Skeletal muscle satellite cell (primary cell): ENCODE measurements around the gene FNDC3B.

Experiments used
- H3K27me3 ChIP-seq: 2 replicates; pipeline ENCODE4 v1.7.0; 2013; ENCODE audit warnings: low read length; ENCODE audit not compliant: control insufficient read depth, insufficient read depth
- H3K36me3 ChIP-seq: 2 replicates; pipeline ENCODE4 v1.7.0; 2013; ENCODE audit warnings: mild to moderate bottlenecking, control low read depth, low read length; ENCODE audit not compliant: insufficient read depth
- H3K4me1 ChIP-seq: 2 replicates; pipeline ENCODE4 v1.7.0; 2013; ENCODE audit warnings: low read length; ENCODE audit not compliant: control insufficient read depth, insufficient read depth
- H3K4me2 ChIP-seq: 2 replicates; pipeline ENCODE4 v1.7.0; 2013; ENCODE audit warnings: mild to moderate bottlenecking, low read length
- H3K4me3 ChIP-seq: 2 replicates; pipeline ENCODE4 v1.7.0; 2013; ENCODE audit warnings: low read length
- H3K9ac ChIP-seq: 2 replicates; pipeline ENCODE4 v1.7.0; 2013; ENCODE audit warnings: mild to moderate bottlenecking, low read depth, low read length, moderate library complexity
- H3K9me3 ChIP-seq: replicated peaks from 2 replicates; pipeline ENCODE4 v1.7.0; 2013; ENCODE audit warnings: mild to moderate bottlenecking, control low read depth, low read length

The FNDC3B gene

DNA sequence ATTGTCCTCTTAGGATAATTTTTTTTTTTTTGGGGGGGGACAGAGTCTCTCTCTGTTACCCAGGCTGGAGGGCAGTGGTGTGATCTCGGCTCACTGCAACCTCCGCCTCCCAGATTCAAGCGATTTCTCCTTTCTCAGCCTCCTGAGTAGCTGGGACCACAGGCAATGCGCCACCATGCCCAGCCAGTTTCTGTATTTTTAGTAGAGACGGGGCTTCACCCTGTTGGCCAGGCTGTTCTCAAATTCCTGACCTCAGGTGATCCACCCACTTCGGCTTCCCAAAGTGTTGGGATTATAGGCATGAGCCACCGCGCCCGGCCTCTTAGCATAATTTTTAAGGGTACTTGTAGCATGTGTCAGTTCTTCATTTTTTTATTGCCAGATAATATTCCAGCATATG is 122.6 kb downstream of the FNDC3B start:
- no peak overlapping the region for H3K4me3 ChIP-seq
- peaks cover 26% of the 10 kb centered on the region for H3K4me1 ChIP-seq
- no peak overlapping the region for H3K9ac ChIP-seq
- no peaks in the 10 kb centered on the region for H3K36me3 ChIP-seq
- H3K9me3 ChIP-seq: no peaks in the 10 kb centered on the region
- no peak overlapping the region for H3K4me2 ChIP-seq
- no peaks in the 10 kb centered on the region for H3K27me3 ChIP-seq

DNA sequence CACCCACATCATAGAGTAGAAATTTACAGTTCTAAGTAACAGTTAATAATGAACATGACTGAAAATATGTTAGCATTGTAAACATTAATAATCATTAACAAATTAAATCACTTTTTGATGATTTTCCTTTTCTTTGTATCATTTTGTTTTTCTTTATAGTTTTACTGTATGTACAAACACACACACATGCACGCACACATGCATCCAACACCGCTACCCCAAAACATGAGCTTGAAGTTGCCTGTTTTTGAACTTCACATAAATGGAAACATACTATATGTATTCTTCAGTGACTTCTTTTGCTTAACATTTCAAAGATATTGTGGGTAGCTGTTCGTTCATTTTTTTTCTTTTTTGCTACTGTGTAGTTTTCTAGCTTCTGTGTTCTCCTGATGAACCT is 123.9 kb downstream of the FNDC3B start:
- Histone ChIP-seq H3K36me3 (no peaks in the 10 kb centered on the region), H3K4me2 (no peak overlapping the region), H3K4me1 (peaks cover 31% of the 10 kb centered on the region), H3K9me3 (no peaks in the 10 kb centered on the region), H3K4me3 (no peak overlapping the region), H3K9ac (no peak overlapping the region), H3K27me3 (no peaks in the 10 kb centered on the region)

DNA sequence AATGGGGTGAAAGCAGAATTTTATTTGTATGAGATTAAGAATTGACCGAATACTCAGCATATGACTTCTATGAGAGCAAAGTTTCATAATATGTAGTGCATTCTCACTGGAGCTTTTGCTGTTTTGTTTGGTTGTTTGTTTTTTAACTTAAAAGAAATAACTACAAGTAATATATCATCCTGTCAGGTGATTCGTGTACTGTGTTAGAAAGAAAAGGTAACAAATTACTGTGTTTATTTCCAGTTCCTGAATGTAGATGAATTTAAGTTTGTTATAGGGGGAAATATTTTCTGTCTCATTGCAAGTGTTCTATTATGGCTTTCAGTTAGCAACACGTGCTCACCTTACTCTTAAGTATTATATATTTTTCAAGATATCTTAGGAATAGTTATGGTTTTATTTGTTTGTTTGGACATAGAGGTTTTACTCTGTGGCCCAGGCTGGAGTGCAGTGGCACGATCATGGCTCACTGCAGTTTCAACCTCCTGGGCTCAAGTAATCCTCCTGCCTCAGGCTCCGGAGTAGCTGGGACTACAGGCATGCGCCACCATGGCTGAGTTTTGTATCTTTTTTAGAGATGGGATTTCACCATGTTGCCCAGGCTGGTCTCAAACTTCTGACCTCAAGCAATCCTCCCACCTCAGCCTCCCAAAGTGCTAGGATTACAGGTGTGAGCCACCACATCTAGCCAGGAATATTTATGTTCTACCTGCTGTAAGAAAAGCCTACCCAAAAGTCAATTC is 125.4 kb downstream of the FNDC3B start:
- Histone ChIP-seq H3K27me3 (no peaks in the 10 kb centered on the region), H3K9ac (no peak overlapping the region), H3K4me1 (peaks cover 34% of the 10 kb centered on the region), H3K4me3 (no peak overlapping the region), H3K4me2 (no peak overlapping the region), H3K9me3 (no peaks in the 10 kb centered on the region), H3K36me3 (no peaks in the 10 kb centered on the region)

- H3K4me1 ChIP-seq: peaks cover 37% of the 10 kb centered on the region
- no peaks in the 10 kb centered on the region for H3K27me3 ChIP-seq
- H3K36me3 ChIP-seq: no peaks in the 10 kb centered on the region
- H3K4me2 ChIP-seq: no peak overlapping the region
- no peak overlapping the region for H3K4me3 ChIP-seq
- H3K9ac ChIP-seq: no peak overlapping the region
- no peaks in the 10 kb centered on the region for H3K9me3 ChIP-seq
Observed at GRCh38 chr3:172166261-172166660, 126.9 kb downstream of the FNDC3B start.

- no peaks in the 10 kb centered on the region for H3K27me3 ChIP-seq
- H3K36me3 ChIP-seq: no peaks in the 10 kb centered on the region
- H3K9ac ChIP-seq: no peak overlapping the region
- H3K9me3 ChIP-seq: no peaks in the 10 kb centered on the region
- H3K4me2 ChIP-seq: no peak overlapping the region
- no peak overlapping the region for H3K4me3 ChIP-seq
- peaks cover 43% of the 10 kb centered on the region for H3K4me1 ChIP-seq
Observed at GRCh38 chr3:172166890-172167289, 127.5 kb downstream of the FNDC3B start.

DNA sequence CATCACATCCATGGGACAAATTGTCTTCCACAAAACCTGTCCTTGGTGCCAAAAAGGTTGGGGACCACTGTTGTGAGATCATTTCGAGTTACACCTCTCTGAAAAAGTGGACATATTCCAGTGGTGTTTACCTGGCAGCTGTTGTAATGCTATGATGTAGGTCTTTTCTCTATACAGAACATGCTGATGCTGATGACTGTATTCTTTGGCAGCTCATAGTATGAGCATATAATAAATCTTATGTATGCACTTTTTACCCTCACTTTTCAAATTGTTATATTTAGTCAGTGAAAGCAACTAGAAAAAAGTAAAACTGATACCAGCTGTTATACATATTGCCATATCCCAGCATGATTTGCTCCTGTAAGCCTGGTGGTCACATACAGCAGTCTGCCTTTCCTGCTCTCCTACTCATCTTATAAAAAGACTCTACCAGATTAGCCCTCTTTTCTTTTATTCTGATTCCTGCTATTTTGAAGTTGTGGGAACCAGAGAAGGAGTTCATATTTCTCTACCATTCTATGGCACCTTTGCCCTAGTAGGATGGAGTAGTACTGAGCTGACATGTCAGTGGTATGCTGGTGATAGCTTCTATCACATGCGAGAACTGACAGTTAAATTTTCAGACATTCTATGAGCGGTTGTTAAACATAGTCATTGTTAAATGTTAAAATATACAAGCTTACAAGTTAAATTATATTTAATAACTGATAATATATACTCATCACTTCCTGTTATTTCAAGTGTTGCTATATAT is 128.7 kb downstream of the FNDC3B start:
- H3K9me3 ChIP-seq: no peaks in the 10 kb centered on the region
- H3K27me3 ChIP-seq: no peaks in the 10 kb centered on the region
- no peak overlapping the region for H3K4me3 ChIP-seq
- H3K9ac ChIP-seq: no peak overlapping the region
- no peaks in the 10 kb centered on the region for H3K36me3 ChIP-seq
- no peak overlapping the region for H3K4me2 ChIP-seq
- H3K4me1 ChIP-seq: peaks cover 54% of the 10 kb centered on the region

DNA sequence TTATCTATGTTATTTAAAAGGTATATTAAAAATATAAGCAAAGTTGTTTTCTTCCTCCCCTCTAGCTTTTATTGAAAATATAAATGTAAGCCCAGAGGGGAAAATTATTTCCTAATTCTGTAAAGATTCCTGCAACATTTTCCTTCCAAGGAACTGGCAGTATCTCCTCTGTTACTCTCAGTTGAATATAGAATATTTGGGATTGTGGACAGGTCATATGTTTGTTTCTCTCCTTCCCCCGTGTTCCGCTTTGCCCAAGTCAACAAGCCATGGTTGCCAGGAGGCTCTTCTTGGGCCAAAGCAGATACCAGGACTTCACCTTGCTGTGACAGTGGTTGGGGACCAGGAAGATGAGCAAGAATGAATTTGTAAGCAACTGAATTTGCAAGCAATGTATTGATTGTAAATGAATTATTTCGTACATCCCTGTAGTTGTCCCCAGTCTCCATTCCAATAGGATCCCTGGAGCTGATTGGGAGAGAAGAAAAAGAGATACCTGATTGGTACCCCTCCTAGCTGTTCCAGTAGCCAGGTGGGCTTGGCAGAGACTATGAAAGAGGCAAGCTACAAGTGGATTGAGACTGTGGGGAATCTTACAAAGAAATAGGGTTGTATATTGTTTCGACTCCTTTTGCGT is 130.8 kb downstream of the FNDC3B start:
- H3K4me1 ChIP-seq: peaks cover 70% of the 10 kb centered on the region
- H3K4me2 ChIP-seq: peak overlapping the region; percentile 55

GRCh38 chr3:172170841-172171240 is 131.5 kb downstream of the FNDC3B start:
- Histone ChIP-seq H3K4me1 (peaks cover 75% of the 10 kb centered on the region), H3K4me2 (peak overlapping the region; percentile 31), H3K4me3 (no peak overlapping the region), H3K9ac (no peak overlapping the region), H3K9me3 (no peaks in the 10 kb centered on the region), H3K36me3 (no peaks in the 10 kb centered on the region), H3K27me3 (no peaks in the 10 kb centered on the region)

More for the DNA sequence above, 130.8 kb downstream of the FNDC3B start:
- peak overlapping the region; percentile 32 for H3K9ac ChIP-seq
- H3K27me3 ChIP-seq: no peaks in the 10 kb centered on the region
- H3K4me3 ChIP-seq: no peak overlapping the region
- no peaks in the 10 kb centered on the region for H3K36me3 ChIP-seq
- no peaks in the 10 kb centered on the region for H3K9me3 ChIP-seq

- Histone ChIP-seq H3K9ac (peak overlapping the region; percentile 12), H3K4me1 (peaks cover 79% of the 10 kb centered on the region), H3K9me3 (no peaks in the 10 kb centered on the region), H3K27me3 (no peaks in the 10 kb centered on the region), H3K36me3 (no peaks in the 10 kb centered on the region), H3K4me2 (peak overlapping the region; percentile 31), H3K4me3 (no peak overlapping the region)
Observed at GRCh38 chr3:172171396-172172075, 132.2 kb downstream of the FNDC3B start.

- H3K4me3 ChIP-seq: no peak overlapping the region
- H3K27me3 ChIP-seq: no peaks in the 10 kb centered on the region
- H3K36me3 ChIP-seq: no peaks in the 10 kb centered on the region
- peaks cover 75% of the 10 kb centered on the region for H3K4me1 ChIP-seq
- H3K9ac ChIP-seq: no peak overlapping the region
- H3K9me3 ChIP-seq: no peaks in the 10 kb centered on the region
- no peak overlapping the region for H3K4me2 ChIP-seq
Observed at GRCh38 chr3:172173316-172174254, 134.2 kb downstream of the FNDC3B start.
